ENCODE results near the gene NAB1. TPM values are rescaled to one million over a fixed set of nuclear protein-coding genes. Genes with fewer than 3 reads are reported as not detected.

The NAB1 gene
- total and polyA plus RNA-seq, 7 donors: 8.4 to 102 (median 53.7) TPM

DNA sequence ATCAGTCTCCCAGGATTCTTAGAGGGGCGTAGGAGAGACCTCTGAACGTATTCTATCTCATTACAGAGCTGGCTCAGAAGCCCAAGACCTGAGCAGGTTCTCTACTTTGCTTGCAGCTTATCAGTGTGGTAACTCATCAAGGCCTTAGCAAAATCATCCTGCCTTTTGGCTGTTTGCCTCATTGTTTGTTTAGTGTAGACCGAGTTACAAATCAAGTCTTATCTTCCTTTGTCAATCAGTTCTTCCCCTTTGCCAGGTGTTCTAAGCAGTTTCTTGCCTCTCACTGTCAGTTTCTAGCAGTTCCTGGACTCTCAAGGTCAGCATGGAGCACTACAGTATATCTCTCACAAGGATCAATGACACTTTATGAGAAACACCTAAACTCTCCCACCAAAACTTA, 30.9 kb upstream of the NAB1 start:
- TF ChIP-seq POLR2AphosphoS5 (IDR thresholded peaks at IDR 0.05) (no peak), POLR2A (IDR thresholded peaks at IDR 0.05) (no peak), EP300 (IDR thresholded peaks at IDR 0.05) (no peak)
- TF ChIP-seq, protein P1, sequence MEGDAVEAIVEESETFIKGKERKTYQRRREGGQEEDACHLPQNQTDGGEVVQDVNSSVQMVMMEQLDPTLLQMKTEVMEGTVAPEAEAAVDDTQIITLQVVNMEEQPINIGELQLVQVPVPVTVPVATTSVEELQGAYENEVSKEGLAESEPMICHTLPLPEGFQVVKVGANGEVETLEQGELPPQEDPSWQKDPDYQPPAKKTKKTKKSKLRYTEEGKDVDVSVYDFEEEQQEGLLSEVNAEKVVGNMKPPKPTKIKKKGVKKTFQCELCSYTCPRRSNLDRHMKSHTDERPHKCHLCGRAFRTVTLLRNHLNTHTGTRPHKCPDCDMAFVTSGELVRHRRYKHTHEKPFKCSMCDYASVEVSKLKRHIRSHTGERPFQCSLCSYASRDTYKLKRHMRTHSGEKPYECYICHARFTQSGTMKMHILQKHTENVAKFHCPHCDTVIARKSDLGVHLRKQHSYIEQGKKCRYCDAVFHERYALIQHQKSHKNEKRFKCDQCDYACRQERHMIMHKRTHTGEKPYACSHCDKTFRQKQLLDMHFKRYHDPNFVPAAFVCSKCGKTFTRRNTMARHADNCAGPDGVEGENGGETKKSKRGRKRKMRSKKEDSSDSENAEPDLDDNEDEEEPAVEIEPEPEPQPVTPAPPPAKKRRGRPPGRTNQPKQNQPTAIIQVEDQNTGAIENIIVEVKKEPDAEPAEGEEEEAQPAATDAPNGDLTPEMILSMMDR (IDR thresholded peaks at IDR 0.05): no peak
- no peaks in the 10 kb centered on the region for H3K4me1 ChIP-seq
- intact Hi-C loops (cut with DNase I): no loop called here
- no peaks in the 10 kb centered on the region for H3K27me3 ChIP-seq
- no peaks in the 10 kb centered on the region for H3K36me3 ChIP-seq
- H3K4me3 ChIP-seq: no peak overlapping the region
- no peaks in the 10 kb centered on the region for H3K9me3 ChIP-seq
- WGBS, 2 donors: 41 to 77% methylated on average over 3 of the region's 3 CpGs
- no peak for DNase-seq
- H3K27ac ChIP-seq: no peak overlapping the region

DNA sequence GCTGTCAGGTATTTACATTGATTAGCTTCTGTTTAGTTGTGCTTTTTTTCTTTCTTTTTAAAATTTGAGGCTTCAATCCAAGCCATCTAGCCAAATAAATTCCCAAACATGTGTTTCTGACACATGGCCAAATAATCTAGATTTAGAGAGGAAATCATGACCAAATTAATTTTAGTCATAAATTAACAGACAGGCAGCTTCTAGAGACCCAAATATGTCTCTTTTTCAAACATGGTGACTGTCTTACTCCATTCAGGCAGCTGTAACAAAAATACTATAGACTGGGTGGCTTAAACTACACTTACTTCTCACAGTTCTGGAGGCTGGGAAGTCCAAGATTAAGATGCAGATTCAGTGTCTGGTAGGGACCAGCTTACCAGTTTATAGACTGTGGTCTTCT, 23.2 kb upstream of the NAB1 start:
- Histone ChIP-seq H3K27ac (no peak overlapping the region), H3K9me3 (no peaks in the 10 kb centered on the region), H3K27me3 (no peaks in the 10 kb centered on the region), H3K4me3 (no peak overlapping the region), H3K4me1 (peaks cover 0 to 17% (median 15%) of the 10 kb centered on the region in 4 donors), H3K36me3 (no peaks in the 10 kb centered on the region)
- intact Hi-C loops (cut with DNase I): loop anchor here (5.0 kb wide), 1 partner anchor 48 kb away; no protein-coding TSS in a partner anchor
- TF ChIP-seq, protein P1 (IDR thresholded peaks at IDR 0.05): no peak
- TF ChIP-seq POLR2A (IDR thresholded peaks at IDR 0.05): no peak
- no peak for TF ChIP-seq POLR2AphosphoS5 (IDR thresholded peaks at IDR 0.05)
- no peak for TF ChIP-seq EP300 (IDR thresholded peaks at IDR 0.05)
- no peak for DNase-seq

DNA sequence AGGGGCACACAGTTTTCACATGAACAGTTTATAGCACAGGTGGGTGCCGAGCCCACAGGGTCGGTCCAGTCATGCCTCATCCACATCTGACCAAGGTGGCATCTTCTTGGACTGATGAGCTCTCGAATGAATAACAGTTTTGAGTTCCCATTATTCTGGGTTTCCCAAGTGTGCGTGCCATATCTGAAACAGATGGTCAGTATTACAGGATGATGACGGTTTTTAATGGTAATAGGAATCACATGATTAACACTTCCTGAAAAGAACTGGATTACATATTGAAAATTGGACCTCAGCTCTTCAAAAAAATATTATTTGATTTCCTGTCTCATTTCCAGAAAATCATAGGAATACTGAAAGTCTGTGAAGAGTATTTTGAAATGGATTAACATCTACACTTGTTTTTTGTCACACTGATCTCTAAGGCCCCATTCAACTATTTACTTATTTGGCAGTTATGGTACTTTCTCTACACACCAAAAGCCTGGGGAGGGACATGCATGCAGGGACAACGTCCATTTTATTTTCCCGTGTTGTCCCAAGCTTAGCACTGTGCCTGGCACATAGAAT, 22.2 kb upstream of the NAB1 start:
- DNase-seq: no peak
- TF ChIP-seq EP300 (IDR thresholded peaks at IDR 0.05) (no peak), POLR2A (IDR thresholded peaks at IDR 0.05) (no peak), POLR2AphosphoS5 (IDR thresholded peaks at IDR 0.05) (no peak)
- TF ChIP-seq, protein P1 (IDR thresholded peaks at IDR 0.05): no peak
- intact Hi-C loops (cut with DNase I): loop anchor here (5.0 kb wide), 1 partner anchor 49 kb away; no protein-coding TSS in a partner anchor
- Histone ChIP-seq H3K4me3 (no peak overlapping the region), H3K4me1 (peaks cover 0 to 17% (median 15%) of the 10 kb centered on the region in 4 donors), H3K9me3 (no peaks in the 10 kb centered on the region), H3K27me3 (no peaks in the 10 kb centered on the region), H3K27ac (peak overlapping the region in 2 of 4 donors; percentile 65 to 83), H3K36me3 (no peaks in the 10 kb centered on the region)
- WGBS, 2 donors: 85% methylated on average over 7 of the region's 7 CpGs

DNA sequence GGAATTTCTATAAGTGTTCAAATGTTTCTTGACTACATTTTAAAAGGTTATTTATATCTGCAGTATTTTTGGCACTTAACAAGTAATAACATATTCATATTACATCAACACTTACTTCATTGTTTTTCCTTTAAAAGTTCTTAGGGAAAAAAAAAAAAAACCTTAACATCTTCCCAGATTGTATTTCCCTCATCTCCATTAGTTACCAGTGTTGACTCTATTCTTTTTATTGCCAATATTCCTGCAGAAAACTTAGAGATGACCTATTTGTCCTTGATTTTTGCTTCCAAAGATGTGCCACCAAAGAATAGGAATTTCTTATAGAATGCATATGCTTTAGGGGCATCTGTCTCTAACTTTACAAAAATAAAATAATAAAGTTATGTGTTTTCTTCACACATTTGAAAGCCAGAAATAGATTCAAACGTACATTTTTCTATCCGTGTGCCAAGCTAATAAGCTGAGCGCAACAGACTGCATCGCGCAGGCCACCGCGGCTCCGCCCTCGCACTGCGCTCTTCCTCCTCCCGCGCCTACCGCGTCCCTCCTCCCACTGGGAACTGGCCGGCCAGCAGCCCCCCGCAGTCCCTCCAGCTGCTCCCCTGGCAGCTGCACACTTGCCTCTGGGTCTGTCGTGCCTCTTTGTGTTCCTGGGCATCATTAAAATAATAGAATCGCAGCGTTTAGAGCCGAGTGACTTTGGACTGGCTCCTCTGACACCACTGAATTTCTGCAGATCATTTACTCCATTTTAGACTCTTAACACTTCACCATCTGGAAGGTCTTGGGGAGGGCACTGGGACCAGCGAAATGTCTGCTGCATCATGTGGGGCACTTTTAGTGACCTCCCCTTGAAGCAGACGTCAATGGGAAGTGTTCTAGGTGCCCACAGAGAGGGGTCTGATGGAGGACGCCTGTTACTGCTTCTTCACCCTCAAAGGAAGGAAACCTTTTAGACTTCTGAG, 21.2 kb upstream of the NAB1 start:
- Histone ChIP-seq H3K4me1 (peaks cover 0 to 17% (median 15%) of the 10 kb centered on the region in 4 donors), H3K27me3 (no peaks in the 10 kb centered on the region), H3K27ac (peak overlapping the region; percentile 57 to 83 (median 64)), H3K9me3 (no peaks in the 10 kb centered on the region), H3K36me3 (no peaks in the 10 kb centered on the region), H3K4me3 (peak overlapping the region; percentile 25 to 50 (median 46))
- no peak for TF ChIP-seq EP300 (IDR thresholded peaks at IDR 0.05)
- TF ChIP-seq POLR2AphosphoS5 (IDR thresholded peaks at IDR 0.05): peak in 1 of 4 donors; percentile 17
- intact Hi-C loops (cut with DNase I): loop anchor here (5.0 kb wide), 1 partner anchor 50 kb away; no protein-coding TSS in a partner anchor
- WGBS, 2 donors: 8 to 13% methylated on average over 23 of the region's 23 CpGs
- DNase-seq: no peak
